Dermis microvascular lymphatic vessel endothelial cell (primary cell): ENCODE data around the gene KLF4. TPM values are rescaled to one million over a fixed set of nuclear protein-coding genes. Genes with fewer than 3 reads are reported as not detected.

Experiments used
- DNase-seq, 2 donors: peaks; one replicate each; pipeline versions ENCODE4 v3.0.0 to v3.0.0-alpha.2; 2010; ENCODE audit warnings: low read depth in 2 of 2
- total RNA-seq: library from RNA; depleted of rRNA; stranded (reverse); fragments of >200 nt; gene quantifications from 2 replicates; pipeline ENCODE4 v1.2.1, GENCODE V29; 2014

KLF4 gene
- total RNA-seq, 1 donor from 2014 or later = 0.77 TPM

GRCh38 chr9:107455425-107456135 is 34.0 kb downstream of the KLF4 start:
- no peak for DNase-seq

DNA sequence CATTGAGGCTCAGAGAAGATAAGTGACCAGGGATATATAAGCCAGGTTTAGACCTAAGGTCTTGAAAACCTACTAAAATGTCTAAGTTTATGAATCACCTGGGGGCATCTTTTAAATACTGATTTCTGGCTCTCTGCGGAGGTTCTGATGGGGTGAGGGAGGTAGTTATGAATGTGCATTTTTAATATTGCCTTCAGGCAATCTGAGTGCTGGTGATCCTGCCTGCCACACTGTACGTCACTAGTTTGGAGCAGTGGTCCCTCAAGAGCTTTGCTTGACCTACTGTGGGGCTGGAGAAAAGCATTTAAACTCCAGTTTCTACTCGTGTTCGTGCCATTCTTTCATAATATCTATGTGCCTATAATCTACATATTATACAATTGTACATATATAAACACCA is 36.1 kb downstream of the KLF4 start:
- DNase-seq = no peak

DNA sequence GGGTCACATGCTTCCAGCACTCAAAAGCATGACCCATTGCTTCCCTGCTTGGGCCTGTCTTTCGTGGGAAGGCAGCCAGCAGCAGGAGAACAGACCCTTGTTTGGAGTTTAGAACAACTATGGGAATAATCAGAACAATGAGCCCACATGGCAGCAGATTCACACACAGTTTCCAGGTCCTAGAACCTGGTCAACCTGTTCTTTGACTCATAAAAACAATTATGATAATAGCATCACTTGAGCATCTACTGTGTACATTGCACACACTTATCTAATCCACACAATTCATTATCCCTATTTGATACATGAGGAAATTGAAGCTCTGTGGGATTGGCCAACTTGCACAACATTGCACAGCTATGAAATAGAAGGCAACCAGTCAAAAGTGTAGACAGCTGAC is 41.7 kb downstream of the KLF4 start:
- DNase-seq = no peak

GRCh38 chr9:107447081-107447480 is 42.5 kb downstream of the KLF4 start:
- DNase-seq = no peak

DNA sequence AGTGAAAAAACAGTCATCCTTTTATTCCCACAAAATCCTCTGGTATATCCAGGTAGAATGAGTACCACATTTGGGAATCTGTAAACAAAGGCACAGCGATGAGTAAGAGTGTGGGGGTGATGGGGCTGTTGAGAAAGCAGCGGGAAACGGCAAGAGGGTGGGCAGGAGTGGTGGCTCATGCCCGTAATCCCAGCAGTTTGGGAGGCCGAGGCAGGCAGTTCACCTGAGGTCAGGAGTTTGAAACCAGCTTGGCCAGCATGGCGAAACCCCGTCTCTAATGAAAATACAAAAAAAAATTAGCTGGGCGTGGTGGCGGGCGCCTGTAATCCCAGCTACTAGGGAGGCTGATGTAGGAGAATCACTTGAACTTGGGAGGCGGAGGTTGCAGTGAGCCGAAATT is 43.1 kb downstream of the KLF4 start:
- DNase-seq = no peak

GRCh38 chr9:107443786-107444185 is 45.8 kb downstream of the KLF4 start:
- DNase-seq = no peak

- no peak for DNase-seq
Observed at GRCh38 chr9:107439991-107440456, 49.5 kb downstream of the KLF4 start.

GRCh38 chr9:107438211-107439031 is 51.1 kb downstream of the KLF4 start:
- no peak for DNase-seq

GRCh38 chr9:107437716-107438115 is 51.9 kb downstream of the KLF4 start:
- no peak for DNase-seq

GRCh38 chr9:107435415-107435814 is 54.2 kb downstream of the KLF4 start:
- no peak for DNase-seq

Other genes with a start within 250 kb of the KLF4 start
- gene RAD23B, start 206.5 kb downstream of the KLF4 start, total RNA-seq = 72.8 and 73.6 TPM in 2 replicates